ENCODE measurements around the gene OR2V1. TPM values are rescaled to one million over a fixed set of nuclear protein-coding genes. Genes with fewer than 3 reads are reported as not detected.

The OR2V1 gene
- total RNA-seq, 2 donors from 2014 or later, result not detected

DNA sequence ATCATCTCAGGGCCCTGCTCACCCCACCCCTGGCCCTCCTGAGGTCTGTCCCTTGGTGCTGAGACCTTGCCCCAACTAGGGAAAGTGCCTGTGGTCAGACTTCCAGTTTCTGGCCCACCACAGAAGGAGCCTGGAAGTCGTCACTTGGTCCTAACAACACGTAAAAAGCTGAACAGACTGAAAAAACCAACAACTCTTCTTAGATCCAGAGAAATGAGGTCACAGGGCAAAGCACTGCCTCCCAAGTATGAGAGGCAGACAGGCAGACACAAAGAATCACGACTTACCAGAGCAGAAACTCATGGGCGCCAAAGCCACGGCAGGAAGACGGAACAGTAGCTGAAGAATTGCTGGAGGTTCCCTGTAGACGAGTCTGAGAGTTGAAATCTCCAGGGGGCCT lies 38.5 kb downstream of the OR2V1 start:
- H3K27me3 ChIP-seq, result no peaks in the 10 kb centered on the region
- no peak for DNase-seq
- TF ChIP-seq, protein P1, sequence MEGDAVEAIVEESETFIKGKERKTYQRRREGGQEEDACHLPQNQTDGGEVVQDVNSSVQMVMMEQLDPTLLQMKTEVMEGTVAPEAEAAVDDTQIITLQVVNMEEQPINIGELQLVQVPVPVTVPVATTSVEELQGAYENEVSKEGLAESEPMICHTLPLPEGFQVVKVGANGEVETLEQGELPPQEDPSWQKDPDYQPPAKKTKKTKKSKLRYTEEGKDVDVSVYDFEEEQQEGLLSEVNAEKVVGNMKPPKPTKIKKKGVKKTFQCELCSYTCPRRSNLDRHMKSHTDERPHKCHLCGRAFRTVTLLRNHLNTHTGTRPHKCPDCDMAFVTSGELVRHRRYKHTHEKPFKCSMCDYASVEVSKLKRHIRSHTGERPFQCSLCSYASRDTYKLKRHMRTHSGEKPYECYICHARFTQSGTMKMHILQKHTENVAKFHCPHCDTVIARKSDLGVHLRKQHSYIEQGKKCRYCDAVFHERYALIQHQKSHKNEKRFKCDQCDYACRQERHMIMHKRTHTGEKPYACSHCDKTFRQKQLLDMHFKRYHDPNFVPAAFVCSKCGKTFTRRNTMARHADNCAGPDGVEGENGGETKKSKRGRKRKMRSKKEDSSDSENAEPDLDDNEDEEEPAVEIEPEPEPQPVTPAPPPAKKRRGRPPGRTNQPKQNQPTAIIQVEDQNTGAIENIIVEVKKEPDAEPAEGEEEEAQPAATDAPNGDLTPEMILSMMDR (IDR thresholded peaks at IDR 0.05), result no peak
- no peaks in the 10 kb centered on the region for H3K4me1 ChIP-seq
- no peaks in the 10 kb centered on the region for H3K9me3 ChIP-seq
- no peak overlapping the region for H3K27ac ChIP-seq
- H3K9ac ChIP-seq (ENCODE audit: low read depth in 2 of 2, low read length in 2 of 2), result no peak overlapping the region
- H3K36me3 ChIP-seq, result no peaks in the 10 kb centered on the region
- intact Hi-C loops (cut with DNase I), result no loop called here
- no peak overlapping the region for H3K4me3 ChIP-seq

DNA sequence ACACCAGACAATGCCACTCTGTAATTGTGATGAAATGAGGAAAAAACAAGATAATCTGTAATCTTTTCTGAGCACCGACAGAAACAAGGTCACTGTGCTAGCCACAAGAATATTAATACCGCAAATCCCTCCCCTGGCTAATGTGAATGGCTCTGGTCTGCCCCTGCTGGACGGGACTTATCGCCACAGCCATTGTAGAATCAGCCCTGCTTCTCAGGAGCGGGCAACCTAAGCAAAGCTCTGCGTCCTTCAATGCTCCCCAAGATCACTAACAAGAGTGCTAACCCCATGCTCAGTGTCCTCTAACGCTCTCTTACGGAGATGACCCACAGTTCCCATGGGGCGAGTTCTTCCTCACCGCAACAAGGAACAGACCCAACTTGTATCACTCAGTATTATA lies 42.7 kb downstream of the OR2V1 start:
- Histone ChIP-seq H3K27ac (no peak overlapping the region), H3K9me3 (no peaks in the 10 kb centered on the region), H3K4me3 (no peak overlapping the region), H3K27me3 (no peaks in the 10 kb centered on the region), H3K9ac (ENCODE audit: low read depth in 2 of 2, low read length in 2 of 2) (no peak overlapping the region), H3K4me1 (no peaks in the 10 kb centered on the region), H3K36me3 (no peaks in the 10 kb centered on the region)
- intact Hi-C loops (cut with DNase I), result no loop called here
- TF ChIP-seq, protein P1 (IDR thresholded peaks at IDR 0.05), result no peak
- no peak for DNase-seq

DNA sequence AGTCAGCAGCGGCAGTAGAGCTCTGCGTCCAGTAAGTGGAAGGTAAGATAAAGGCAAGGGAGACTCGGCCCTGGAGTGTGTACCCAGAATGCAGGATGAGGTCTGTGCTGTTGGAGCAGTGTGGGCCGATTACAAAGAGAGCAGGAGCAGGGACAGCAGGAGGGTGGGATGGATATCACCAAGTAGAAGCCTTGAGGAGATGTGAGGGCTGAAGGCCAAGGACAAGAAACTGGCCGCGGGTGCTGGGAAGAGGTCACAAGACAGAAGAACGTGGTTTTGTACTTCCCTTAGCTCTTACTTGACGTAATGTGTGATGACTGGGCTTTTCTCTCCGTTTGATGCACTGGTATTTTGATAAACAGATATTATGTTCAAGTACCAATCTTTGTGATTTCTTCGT lies 43.7 kb downstream of the OR2V1 start:
- Histone ChIP-seq H3K27me3 (no peaks in the 10 kb centered on the region), H3K36me3 (no peaks in the 10 kb centered on the region), H3K4me1 (no peaks in the 10 kb centered on the region), H3K4me3 (no peak overlapping the region), H3K9ac (ENCODE audit: low read depth in 2 of 2, low read length in 2 of 2) (no peak overlapping the region), H3K9me3 (no peaks in the 10 kb centered on the region), H3K27ac (no peak overlapping the region)
- intact Hi-C loops (cut with DNase I), result no loop called here
- DNase-seq, result no peak
- TF ChIP-seq, protein P1 (IDR thresholded peaks at IDR 0.05), result no peak

DNA sequence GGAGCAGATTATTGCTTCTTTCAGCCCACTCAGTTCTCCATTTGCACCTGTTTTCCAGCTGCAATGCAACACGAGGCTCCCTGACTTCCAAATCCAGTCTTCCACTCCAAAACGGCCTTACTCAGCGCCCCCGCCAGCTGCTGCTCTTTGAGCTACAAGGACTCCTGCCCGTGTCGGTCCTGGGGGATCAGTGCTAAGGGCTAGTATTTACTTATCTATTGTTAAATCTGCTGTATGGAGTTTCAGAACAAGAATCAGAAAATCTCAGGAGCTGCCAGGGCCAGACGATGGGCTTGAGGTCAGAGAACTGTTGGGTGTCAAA lies 44.1 kb downstream of the OR2V1 start:
- intact Hi-C loops (cut with DNase I), result no loop called here
- no peak for DNase-seq
- no peaks in the 10 kb centered on the region for H3K4me1 ChIP-seq
- H3K27ac ChIP-seq, result no peak overlapping the region
- H3K9ac ChIP-seq (ENCODE audit: low read depth in 2 of 2, low read length in 2 of 2), result no peak overlapping the region
- no peak overlapping the region for H3K4me3 ChIP-seq
- H3K9me3 ChIP-seq, result no peaks in the 10 kb centered on the region
- H3K36me3 ChIP-seq, result no peaks in the 10 kb centered on the region
- H3K27me3 ChIP-seq, result no peaks in the 10 kb centered on the region
- TF ChIP-seq, protein P1 (IDR thresholded peaks at IDR 0.05), result no peak

DNA sequence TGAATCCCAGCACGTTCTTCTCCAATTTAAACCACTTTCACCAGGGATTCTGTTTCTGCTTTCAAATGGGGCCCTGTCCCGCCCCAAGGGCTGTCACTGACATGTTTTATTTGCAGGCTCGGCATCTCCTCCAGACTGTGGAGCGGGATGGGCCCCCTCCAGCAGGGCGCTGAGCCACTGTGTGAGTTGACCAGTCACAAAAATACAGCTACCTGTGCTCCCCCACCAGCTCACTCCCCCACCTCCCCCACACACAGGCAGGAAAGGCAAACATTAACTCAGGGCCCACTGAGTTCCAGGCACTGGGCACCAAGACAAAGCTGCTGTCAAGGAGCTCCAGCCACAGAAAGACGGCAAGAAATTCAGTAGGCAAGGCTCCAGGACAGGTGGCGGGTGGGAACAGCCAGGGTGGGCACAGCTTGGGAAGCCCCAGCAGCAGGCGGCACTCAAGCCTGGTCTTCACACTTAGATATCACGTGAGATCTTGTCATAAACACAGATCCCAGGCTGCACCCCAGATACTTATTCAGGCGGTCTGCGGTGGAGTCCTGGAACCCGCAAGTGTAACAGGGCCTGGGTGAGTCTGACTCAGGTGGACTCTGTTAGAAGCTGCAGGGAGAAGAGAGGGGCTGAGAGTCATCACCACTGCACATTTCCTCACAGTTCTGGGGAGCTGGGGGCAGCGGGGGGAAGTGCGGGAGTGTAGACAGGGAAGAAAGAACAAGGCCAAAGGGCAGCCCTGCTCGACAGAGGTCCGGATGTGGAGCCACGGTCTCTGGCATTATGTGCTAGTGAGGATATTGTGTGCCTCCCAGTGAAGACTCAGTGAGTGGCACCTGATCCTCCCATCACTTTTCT lies 44.7 kb downstream of the OR2V1 start:
- intact Hi-C loops (cut with DNase I), result no loop called here
- no peaks in the 10 kb centered on the region for H3K36me3 ChIP-seq
- no peak overlapping the region for H3K27ac ChIP-seq
- H3K4me3 ChIP-seq, result no peak overlapping the region
- no peaks in the 10 kb centered on the region for H3K4me1 ChIP-seq
- H3K9ac ChIP-seq (ENCODE audit: low read depth in 2 of 2, low read length in 2 of 2), result no peak overlapping the region
- no peaks in the 10 kb centered on the region for H3K27me3 ChIP-seq
- no peak for DNase-seq
- TF ChIP-seq, protein P1 (IDR thresholded peaks at IDR 0.05), result no peak
- H3K9me3 ChIP-seq, result no peaks in the 10 kb centered on the region
